Neutrophil (primary cell): Measurements from ENCODE around the gene MIA2.
"Not testable (repeated sequence)": the region's sequence is repeated elsewhere in the genome, so short reads cannot be mapped to it uniquely, and the experiment has no call there.

Experiments used
- H3K27ac ChIP-seq: fragments of 200-600 bp; sonication (generic); 2 replicates; pipeline ENCODE4 v1.5.1; 2016; ENCODE audit warnings: mild to moderate bottlenecking, moderate library complexity
- H3K27me3 ChIP-seq: fragments of 200-600 bp; sonication (generic); 2 replicates; pipeline ENCODE4 v1.6.0; 2016; ENCODE audit warnings: mild to moderate bottlenecking
- H3K36me3 ChIP-seq: fragments of 200-600 bp; sonication (generic); 2 replicates; pipeline ENCODE4 v1.5.1; 2017
- H3K4me1 ChIP-seq, 2 experiments: fragments of 200-600 bp in 1 of 2; sonication (generic) in 1 of 2; 1 replicate in 1 of 2; 2 replicates in 1 of 2; pipeline versions ENCODE4 v1.5.1 to v1.6.1; 2013 to 2016; ENCODE audit warnings: low read depth in 1 of 2, low read length in 1 of 2, mild to moderate bottlenecking in 1 of 2, moderate library complexity in 1 of 2; ENCODE audit not compliant: control insufficient read depth in 1 of 2, insufficient read depth in 1 of 2
- H3K4me3 ChIP-seq, 2 experiments: fragments of 200-600 bp in 1 of 2; sonication (generic) in 1 of 2; 1 replicate in 1 of 2; 2 replicates in 1 of 2; pipeline ENCODE4 v1.5.1; 2013 to 2016; ENCODE audit warnings: low read depth in 1 of 2, low read length in 1 of 2, mild to moderate bottlenecking in 1 of 2, moderate library complexity in 1 of 2
- H3K9me3 ChIP-seq: fragments of 200-600 bp; sonication (generic); 2 replicates; pipeline ENCODE4 v1.5.1; 2016
- CTCF ChIP-seq: fragments of 200-600 bp; sonication (generic); IDR thresholded peaks from 2 replicates; pipeline ENCODE4 v1.5.1; 2016; ENCODE audit warnings: antibody characterized with exemption

Gene MIA2

GRCh38 chr14:39258782-39259545 is 25.2 kb downstream of the MIA2 start:
- H3K9me3 ChIP-seq: no peaks in the 10 kb centered on the region
- no peaks in the 10 kb centered on the region for H3K36me3 ChIP-seq
- no peak for TF ChIP-seq CTCF
- H3K4me3 ChIP-seq: no peak overlapping the region
- no peaks in the 10 kb centered on the region for H3K4me1 ChIP-seq
- no peaks in the 10 kb centered on the region for H3K27me3 ChIP-seq
- H3K27ac ChIP-seq: no peak overlapping the region

- H3K27me3 ChIP-seq, H3K27ac ChIP-seq, H3K4me3 ChIP-seq, H3K9me3 ChIP-seq, H3K4me1 ChIP-seq, H3K36me3 ChIP-seq: not testable (repeated sequence)
These were observed 26.4 kb downstream of the MIA2 start for GRCh38 chr14:39260161-39260560.

- peaks cover 11 to 13% of the 10 kb centered on the region in 2 experiments for H3K4me1 ChIP-seq
- H3K4me3 ChIP-seq, H3K9me3 ChIP-seq, H3K27ac ChIP-seq, H3K27me3 ChIP-seq, H3K36me3 ChIP-seq: not testable (repeated sequence)
These were observed 28.5 kb downstream of the MIA2 start for GRCh38 chr14:39262214-39262613.

GRCh38 chr14:39264057-39264456 is 30.3 kb downstream of the MIA2 start:
- no peaks in the 10 kb centered on the region for H3K9me3 ChIP-seq
- H3K27ac ChIP-seq: no peak overlapping the region
- TF ChIP-seq CTCF: no peak
- no peaks in the 10 kb centered on the region for H3K36me3 ChIP-seq
- no peak overlapping the region for H3K4me3 ChIP-seq
- peaks cover 23 to 26% of the 10 kb centered on the region in 2 experiments for H3K4me1 ChIP-seq
- no peaks in the 10 kb centered on the region for H3K27me3 ChIP-seq

GRCh38 chr14:39264558-39264957 is 30.8 kb downstream of the MIA2 start:
- H3K9me3 ChIP-seq: no peaks in the 10 kb centered on the region
- no peak overlapping the region for H3K27ac ChIP-seq
- no peak for TF ChIP-seq CTCF
- no peaks in the 10 kb centered on the region for H3K27me3 ChIP-seq
- H3K36me3 ChIP-seq: no peaks in the 10 kb centered on the region
- peaks cover 28 to 31% of the 10 kb centered on the region in 2 experiments for H3K4me1 ChIP-seq
- H3K4me3 ChIP-seq: no peak overlapping the region

- Histone ChIP-seq H3K9me3 (no peaks in the 10 kb centered on the region), H3K36me3 (no peaks in the 10 kb centered on the region), H3K27me3 (no peaks in the 10 kb centered on the region), H3K4me1 (peaks cover 32 to 33% of the 10 kb centered on the region in 2 experiments), H3K4me3 (no peak overlapping the region), H3K27ac (peak overlapping the region; percentile 99)
- no peak for TF ChIP-seq CTCF
These were observed 31.3 kb downstream of the MIA2 start for GRCh38 chr14:39265033-39265432.
